ENCODE results near the gene SFI1.

The SFI1 gene

GRCh38 chr22:31613286-31613903, 117.1 kb downstream of the SFI1 start:
- no peak overlapping the region for H3K4me3 ChIP-seq (ENCODE audit: low read length)
- DNase-seq (ENCODE audit: low read depth): no peak
- TF ChIP-seq, protein P1, sequence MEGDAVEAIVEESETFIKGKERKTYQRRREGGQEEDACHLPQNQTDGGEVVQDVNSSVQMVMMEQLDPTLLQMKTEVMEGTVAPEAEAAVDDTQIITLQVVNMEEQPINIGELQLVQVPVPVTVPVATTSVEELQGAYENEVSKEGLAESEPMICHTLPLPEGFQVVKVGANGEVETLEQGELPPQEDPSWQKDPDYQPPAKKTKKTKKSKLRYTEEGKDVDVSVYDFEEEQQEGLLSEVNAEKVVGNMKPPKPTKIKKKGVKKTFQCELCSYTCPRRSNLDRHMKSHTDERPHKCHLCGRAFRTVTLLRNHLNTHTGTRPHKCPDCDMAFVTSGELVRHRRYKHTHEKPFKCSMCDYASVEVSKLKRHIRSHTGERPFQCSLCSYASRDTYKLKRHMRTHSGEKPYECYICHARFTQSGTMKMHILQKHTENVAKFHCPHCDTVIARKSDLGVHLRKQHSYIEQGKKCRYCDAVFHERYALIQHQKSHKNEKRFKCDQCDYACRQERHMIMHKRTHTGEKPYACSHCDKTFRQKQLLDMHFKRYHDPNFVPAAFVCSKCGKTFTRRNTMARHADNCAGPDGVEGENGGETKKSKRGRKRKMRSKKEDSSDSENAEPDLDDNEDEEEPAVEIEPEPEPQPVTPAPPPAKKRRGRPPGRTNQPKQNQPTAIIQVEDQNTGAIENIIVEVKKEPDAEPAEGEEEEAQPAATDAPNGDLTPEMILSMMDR (conservative IDR thresholded peaks at IDR 0.05; ENCODE audit: low read depth, low read length): no peak

GRCh38 chr22:31613904-31614296, 117.6 kb downstream of the SFI1 start:
- DNase-seq (ENCODE audit: low read depth): no peak
- TF ChIP-seq, protein P1 (conservative IDR thresholded peaks at IDR 0.05; ENCODE audit: low read depth, low read length): no peak
- no peak overlapping the region for H3K4me3 ChIP-seq (ENCODE audit: low read length)

- DNase-seq (ENCODE audit: low read depth): no peak
- no peak overlapping the region for H3K4me3 ChIP-seq (ENCODE audit: low read length)
- TF ChIP-seq, protein P1 (conservative IDR thresholded peaks at IDR 0.05; ENCODE audit: low read depth, low read length): no peak
Observed at GRCh38 chr22:31614781-31615490, 118.6 kb downstream of the SFI1 start.

DNA sequence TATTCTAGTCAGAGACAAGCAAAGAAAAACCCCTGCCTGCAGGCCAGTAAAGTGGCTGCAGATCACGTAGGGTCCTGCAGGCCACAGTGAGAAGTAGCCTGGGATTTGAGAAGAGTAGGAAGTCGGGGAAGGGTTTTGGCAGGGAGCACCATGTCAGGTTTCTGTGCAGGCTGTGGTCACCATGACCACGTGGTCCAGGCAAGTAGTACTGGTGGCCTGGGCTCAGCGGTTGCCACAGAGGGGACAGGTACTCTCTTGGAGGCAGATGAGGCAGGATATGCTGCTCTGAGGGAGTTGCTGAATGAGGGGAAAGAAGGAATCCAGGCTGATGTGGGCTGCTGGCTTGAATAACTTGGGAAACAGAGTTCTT, 119.1 kb downstream of the SFI1 start:
- TF ChIP-seq, protein P1 (conservative IDR thresholded peaks at IDR 0.05; ENCODE audit: low read depth, low read length): no peak
- no peak for DNase-seq (ENCODE audit: low read depth)
- H3K4me3 ChIP-seq (ENCODE audit: low read length): no peak overlapping the region

DNA sequence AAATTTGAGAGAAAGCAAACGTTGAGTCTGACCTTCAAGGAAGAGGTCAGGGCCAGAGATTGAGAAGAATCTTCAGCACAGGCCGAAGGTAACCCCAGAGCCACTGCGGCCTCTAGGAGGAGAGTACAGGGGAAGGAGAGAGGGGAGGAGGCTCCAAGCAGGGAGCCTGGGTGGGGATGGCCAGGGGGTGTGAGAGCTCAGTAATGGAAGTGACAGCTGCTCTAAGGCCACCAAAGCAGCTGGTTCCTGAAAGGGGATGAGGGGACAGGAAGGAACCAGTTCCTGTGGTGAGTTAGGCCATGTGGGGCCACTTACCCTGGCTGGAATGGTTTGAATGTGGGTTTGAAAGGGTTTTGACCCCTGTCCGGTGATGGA, 119.6 kb downstream of the SFI1 start:
- H3K4me3 ChIP-seq (ENCODE audit: low read length): no peak overlapping the region
- DNase-seq (ENCODE audit: low read depth): no peak
- TF ChIP-seq, protein P1 (conservative IDR thresholded peaks at IDR 0.05; ENCODE audit: low read depth, low read length): no peak

DNA sequence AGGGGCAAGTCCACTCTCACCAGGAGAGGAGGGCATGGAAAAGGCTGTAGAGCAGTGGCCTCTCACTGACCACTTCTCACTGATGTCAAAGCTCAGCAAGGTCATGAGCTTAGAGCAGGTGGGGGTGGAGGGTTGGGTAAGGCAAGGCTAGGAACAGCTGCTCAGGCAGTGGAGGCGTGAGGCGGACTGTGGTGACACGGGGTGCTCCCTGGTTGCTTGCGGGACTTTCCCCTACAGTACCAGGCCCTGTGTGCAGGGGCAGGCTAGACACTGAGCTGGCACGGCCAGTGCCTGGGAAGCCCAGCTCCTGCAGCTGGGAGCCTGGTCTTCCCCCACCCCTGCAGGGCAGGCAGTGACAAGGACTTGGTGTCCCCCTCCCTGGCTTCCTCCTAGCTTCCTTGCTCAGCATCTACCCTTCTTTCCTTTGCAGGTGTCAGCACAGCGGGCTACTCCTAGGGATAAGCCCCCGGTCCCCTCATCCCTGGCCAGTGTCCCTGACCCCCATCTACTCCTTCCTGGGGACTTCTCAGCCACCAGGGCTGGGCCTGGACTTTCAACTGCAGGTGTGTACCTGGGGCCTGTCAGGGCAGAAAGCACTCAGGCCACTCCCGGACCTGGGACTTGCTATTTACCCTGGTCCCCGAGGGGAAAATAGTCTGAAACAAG, 120.1 kb downstream of the SFI1 start:
- TF ChIP-seq, protein P1 (conservative IDR thresholded peaks at IDR 0.05; ENCODE audit: low read depth, low read length): no peak

More for the DNA sequence above, 120.1 kb downstream of the SFI1 start:
- H3K4me3 ChIP-seq (ENCODE audit: low read length): no peak overlapping the region
- DNase-seq (ENCODE audit: low read depth): no peak

All from retinal pigment epithelial cell (primary cell).